NCI-H2227 (cell line): ENCODE results near the gene ANO1.

ENCODE experiments used
- DNase-seq: peaks from one replicate; lab custom pipeline; 2025; ENCODE audit not compliant: unreplicated experiment; lab: John Stamatoyannopoulos, UW

ANO1 gene

DNA sequence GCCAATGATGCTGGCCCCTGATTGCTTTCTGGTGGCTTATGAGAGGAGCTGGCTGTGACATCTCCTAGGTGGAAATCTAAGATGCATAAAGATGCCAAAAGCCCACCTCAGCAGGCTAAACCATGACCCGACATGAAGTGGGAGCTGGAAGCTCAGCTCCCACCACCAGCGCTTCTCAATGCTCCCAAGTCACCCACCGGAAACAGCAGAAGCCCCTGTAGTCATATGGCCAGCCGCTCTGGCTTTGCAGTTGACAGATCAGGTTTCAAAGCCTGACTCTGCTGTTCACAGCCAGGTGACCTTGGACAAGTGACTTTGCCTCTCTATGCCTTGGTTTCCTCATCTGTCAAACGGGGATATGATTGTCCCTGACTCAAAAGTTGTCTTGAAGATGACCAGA is 29.1 kb upstream of the ANO1 start:
- DNase-seq = no peak

DNA sequence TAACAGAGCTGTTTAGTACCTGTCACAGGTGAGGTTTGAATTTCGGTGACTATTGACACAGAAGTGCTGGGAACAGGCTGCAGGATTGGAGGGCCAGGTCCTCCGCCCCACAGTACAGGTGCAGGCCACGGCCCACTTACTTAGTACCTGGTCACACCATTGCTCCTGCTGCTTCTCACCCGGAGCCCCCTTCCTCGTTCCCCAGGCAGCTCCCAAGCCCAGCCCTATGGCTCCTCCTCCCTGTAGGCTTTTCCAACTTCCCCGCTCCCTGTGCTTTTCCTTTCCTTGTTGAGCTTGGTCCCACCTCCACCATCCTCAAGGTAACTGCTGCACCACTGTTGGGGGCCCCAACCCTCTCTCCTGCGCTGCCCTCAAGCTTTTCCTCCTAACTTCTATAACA is 27.9 kb upstream of the ANO1 start:
- no peak for DNase-seq

DNA sequence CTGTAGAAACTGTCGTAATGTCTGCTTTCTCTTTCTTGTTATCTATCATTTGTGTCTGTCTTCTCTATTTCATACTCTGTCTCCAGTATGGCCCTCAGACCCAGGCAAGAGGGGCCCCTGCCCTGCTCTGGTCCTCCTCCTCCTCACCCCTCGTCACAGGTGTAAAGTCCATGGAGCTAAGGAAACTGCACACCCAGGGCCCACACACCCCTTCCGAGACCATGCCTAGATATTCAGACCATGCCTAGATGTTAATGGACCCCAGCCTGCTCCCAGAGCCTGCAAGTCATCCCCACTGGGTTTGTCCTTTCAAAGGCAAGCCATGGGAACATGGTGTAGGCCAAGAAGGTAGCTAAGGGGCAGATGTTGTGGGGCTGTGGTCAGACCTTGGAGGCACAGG is 24.1 kb upstream of the ANO1 start:
- DNase-seq = no peak

DNA sequence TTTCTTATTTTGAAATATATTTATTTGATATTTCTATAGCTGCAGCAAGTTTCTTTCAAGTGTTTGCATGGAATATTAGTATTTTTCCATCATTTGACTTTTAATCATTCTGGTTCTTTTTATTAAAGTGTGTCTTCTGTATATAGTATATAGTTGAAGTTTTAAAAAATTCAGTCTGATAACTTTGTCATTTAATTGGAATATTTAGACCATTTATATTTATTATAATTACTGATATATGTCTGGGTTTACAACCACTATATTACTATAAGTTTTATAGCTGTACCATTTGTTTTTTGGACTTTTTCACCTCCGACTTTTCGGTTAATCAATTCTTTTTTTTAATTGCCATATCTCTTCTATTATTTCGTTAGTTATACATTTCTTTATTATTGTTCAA is 22.7 kb upstream of the ANO1 start:
- no peak for DNase-seq

DNA sequence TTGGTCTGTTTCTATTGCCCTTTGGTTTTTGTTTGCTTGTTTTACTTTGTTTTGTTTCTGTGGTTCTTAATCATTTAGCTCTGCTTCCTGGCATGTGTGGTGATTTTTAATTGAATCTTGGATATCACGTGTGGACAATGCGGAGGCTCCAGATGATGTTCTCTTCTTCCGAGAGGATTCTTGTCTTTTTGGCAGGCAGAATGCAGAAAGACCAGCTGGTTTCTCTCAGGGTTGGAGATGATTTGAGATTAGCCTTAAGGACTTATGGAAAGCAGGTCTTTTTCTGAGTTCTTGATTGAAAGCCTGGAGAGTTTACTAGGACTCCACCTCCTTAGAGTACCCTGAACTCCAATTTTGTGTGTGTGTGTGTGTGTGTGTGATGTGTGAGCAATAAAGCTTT is 21.0 kb upstream of the ANO1 start:
- no peak for DNase-seq

DNA sequence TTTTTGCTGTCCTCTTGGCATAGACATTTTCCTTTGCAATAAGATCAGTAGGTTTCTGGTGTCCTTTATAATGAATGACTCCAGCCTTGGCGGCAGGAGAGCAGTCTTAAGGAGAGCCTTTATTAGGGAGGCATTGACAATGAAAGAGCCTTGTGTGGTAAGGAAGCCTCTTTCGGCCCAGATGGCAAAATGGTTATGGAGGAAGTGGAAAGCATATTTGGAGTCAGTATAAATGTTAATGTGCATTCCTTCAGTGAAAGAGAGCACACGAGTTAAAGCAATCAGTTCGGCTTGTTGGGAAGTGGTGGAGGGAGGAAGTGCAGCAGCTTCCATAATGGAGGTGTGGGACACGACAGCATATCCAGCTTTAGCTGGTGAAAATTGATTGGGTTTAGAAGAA is 18.1 kb upstream of the ANO1 start:
- no peak for DNase-seq

DNA sequence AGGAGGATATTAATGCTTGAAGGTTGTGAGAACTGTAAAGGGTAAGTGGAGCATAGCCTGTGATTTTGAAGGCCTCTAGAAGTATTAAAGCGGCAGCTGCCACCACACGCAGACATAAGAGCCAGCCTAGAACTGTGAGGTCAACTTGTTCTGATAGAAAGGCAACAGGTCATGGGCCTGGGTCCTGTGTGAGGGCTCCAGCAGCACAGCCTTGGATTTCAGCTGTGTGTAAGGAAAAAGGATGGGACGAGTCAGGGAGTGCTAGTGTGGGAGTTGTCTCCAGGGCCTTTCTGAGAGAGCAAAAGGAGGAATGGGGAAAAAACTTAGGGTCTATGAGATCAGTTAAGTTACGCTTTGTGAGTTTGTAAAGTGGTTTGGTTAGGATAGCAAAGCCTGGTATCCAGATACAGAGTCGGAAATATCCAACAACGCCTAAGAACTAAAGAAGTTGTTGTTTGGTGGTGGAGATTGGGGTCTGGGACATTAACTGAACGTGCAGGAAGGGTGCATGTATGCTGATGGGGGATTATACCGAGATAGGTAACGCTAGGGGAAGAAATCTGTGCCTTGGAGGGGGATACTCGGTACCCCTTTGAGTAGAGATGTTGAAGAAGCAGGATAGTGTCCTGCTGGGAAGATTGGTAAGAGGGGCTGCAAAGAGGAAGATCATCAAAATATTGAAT is 17.4 kb upstream of the ANO1 start:
- no peak for DNase-seq

DNA sequence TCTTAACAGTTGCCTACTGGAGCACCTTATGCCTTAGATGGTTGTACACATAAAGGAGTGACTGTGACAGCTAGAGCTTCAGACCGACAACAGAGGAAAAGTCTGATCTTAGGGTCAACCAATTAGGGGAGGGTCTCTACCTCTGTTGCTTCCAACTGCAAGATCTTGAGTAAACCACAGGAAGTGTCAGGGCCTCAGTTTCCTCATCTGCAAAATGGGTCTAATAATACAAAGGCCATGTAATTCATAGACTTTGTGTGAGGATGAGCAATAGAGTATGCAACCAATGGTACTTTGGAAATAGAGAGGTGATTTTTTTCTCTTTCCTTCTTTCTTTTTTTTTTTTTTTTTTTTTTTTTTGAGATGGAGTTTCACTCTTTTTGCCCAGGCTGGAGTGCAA is 16.4 kb upstream of the ANO1 start:
- DNase-seq = no peak

DNA sequence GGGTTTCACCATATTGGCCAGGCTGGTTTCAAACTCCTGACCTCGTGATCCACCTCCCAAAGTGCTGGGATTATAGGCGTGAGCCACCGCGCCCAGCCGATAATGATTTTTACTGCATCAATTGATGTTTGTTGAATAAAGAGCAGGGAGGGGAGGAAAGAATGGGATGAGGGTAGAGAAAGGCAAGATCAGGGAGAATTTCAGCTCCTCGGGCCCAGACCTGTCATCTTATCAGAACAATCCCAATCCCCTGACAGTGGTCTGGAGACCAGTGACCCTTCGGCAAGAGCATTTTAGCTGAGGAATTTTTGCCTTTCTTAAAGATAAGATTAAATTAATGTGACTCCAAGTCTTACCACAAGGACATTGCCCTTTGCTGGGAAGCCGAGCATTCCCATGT is 15.0 kb upstream of the ANO1 start:
- no peak for DNase-seq

DNA sequence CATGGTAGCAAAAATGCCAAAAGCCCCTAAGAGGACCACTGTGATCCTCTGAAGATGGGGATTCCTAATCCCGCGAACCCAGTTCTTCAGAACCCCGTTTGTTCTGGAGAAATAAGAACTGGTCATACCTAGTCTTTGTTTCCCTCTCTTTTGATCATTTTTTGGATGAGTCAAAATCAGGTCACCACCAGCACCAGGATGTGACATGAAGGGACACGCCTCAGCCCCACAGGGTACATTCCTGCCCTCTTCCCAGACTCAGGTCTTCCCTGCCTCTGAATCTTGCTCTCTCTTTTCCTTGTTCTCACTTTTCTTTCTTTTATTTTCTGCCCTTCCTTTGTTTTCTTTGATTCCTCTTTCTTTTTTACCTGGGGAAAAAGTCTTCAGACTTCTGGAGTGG is 14.6 kb upstream of the ANO1 start:
- no peak for DNase-seq

DNA sequence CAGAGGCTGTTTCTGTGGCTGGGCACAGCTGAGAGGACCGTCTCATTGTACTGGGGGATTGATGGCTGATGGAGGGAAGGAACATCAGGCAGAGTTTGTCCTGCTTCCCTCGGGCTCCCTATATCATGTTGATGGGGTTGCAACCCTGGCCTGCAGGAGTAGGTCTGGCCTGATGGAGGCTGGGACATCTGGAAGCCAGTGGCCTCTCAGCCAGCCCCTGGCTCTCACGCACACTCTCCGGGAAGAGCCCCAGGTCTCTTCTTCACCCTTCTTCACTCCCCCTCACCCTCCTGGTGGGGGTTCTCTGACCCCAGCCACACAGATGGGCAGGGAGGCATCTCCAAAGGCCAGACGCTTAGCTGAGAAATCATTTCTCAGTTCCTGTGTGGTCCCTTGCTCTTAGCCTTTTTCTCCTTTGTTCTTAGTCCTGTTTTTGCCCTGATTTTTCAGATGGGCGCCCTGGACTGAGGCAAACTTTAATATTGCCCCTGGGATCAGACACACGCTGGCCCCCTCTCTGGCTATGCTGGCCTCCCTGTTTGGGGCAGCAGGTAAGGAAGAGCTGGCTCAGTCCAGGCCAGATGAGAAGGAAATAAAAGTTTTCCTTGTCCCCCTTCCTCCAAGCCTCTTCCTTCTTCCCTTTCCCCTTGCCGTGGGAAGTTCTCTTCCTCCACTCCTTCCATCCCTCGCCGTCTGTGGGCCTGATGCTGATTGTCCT is 13.9 kb upstream of the ANO1 start:
- no peak for DNase-seq

DNA sequence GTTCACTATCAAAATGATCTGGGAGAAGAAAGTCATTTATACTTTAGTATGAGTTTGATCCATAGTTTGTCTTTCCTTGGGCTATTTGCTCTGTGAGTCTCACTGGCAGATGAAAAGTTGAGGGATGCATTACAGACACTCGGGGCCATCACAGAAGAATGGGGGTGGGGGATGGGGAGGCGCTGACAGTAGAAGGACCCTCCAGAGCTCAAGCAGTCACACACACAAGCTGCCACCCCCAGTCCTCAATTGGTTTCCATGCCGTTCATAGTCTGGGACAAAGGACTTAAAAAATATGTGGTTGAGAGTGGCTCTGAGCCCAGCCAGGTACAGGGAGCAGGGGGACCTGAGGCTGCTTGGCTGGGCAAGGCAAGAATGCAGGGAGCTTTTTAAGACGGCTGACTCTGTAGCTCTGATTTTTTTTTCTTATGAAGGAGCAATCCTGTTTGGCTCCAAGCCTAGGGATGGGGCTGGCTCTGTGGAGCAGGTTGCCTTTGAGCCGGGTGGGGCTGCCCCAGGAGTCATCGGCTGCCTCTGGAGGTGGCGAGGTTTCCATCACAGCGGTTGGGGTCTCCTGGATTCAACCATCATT is 13.3 kb upstream of the ANO1 start:
- DNase-seq = no peak

DNA sequence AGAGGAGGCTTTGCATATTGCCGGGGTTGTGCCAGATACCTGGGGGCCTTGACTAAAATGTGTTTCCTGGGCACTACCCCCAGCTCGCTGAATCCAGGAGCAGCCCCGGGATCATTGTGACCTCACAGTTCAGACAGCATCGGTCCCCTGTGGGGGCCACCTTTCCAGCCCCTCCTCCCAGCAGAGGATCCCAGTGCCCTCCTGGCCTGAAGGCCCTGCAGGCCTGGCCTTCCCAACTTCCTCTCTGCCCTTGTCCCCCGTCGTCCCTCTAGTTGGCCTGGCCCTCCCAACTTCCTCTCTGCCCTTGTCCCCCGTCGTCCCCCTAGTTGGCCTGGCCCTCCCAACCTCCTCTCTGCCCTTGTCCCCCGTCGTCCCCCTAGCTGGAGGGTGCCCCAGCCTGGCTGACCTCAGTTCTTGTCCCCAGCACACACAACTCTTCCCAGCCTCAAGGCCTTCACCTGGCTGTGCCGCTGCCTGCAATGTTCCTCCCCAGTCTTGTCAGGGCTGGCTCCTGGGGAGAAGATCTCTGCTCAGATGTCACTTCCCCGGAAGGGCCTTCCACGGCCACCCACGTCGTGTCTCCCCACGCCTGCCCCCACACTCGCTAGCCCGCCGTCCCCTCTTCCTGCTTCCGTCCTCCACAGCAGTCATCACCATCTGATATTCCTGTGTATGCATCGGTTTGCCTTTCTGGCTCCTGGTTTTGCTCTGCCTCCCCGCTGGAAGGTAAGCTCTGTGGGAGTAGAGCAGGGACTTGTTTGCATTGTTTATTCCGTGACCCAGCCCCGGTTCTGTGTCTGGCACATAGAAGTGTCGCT is 12.6 kb upstream of the ANO1 start:
- DNase-seq = no peak

DNA sequence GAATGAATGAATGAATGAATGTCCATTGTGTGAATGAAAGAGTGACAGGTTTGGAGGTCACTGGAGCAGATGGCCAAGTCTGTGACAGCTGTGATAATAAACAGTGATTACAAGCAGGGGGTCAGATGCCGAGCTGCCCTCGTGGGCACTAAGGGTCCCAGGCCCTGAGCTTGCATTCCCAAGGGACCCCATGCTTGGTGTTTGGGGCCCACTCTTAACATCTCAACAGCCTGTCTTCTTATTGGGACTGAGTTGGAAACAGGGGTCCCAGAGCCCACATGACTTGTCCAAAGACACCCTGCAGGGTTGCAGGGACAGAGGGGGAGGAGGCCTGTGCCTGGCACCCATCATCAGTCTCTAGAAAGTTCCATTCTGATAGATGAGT is 12.0 kb upstream of the ANO1 start:
- DNase-seq = no peak

DNA sequence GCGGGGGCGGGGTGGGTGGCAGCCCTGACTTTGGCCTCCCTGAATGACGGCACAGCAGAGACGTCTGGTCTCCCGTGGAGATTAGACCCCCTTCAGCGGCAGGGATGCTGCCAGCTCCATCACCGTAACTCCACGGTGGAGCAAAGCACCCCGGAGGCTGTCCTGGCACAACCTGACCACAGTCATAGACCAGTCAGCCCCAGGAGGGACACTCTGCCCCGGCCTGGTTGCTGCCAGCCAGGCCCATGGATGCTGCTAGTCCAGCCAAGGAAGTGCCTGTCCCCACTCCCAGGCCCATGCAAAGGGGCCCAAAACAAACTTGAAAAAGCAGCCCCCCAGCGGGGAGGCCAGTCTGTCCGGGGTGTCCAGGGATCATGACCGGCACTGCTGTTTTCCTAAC is 11.5 kb upstream of the ANO1 start:
- no peak for DNase-seq

DNA sequence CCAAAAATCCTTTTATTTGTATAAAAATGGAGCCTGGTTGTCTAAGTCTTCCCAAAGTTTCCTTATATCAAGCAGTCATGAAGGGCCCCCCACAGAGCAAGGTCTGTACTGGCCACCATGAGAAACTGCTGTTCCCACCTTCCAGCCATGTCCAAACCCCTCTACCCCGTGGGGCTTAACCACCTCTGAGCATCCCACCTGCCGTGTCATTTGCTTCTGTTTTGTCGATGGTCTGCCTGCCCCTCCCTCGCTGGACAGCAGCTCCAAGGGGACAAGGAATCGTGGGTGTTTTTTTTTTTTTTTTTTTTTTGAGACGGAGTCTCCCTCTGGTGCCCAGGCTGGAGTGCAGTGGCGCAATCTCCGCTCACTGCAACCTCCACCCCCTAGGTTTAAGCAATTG is 11.1 kb upstream of the ANO1 start:
- no peak for DNase-seq

DNA sequence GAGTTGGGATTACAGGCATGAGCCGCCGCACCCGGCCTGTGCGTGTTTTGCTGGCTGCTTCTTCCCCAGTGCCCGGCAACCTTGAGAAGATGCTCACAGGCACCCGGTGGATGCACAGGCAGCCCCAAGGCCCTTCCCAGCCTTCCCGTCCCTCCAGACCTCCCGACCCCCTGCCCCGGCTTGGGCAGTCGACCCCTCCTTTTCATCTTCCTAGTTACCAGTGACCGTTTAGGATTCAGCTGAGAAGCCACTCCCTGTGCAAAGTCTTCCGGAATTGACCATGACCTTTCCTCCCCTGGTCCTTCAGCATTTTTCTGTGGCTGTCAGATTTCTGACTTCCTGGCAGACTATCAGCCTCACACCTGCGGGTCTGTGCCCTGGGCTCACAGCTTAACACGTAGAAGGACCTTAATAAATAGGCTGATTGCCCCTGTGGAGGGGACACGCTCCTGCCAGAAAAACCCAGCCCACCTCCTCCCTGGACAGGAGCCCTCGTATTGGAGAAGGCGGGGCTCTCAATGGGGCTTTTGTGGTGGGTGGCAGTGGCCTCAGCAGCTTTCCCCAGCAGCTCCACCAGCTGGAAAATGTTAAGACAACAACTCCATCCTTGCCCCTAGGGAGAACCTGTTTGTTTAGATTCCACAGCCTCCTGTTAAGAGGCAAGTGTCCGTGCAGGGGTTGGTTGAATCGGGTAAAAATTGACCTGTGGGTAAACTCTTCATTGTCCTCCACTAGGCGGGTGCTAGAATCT is 10.4 kb upstream of the ANO1 start:
- peak; percentile 56 for DNase-seq

DNA sequence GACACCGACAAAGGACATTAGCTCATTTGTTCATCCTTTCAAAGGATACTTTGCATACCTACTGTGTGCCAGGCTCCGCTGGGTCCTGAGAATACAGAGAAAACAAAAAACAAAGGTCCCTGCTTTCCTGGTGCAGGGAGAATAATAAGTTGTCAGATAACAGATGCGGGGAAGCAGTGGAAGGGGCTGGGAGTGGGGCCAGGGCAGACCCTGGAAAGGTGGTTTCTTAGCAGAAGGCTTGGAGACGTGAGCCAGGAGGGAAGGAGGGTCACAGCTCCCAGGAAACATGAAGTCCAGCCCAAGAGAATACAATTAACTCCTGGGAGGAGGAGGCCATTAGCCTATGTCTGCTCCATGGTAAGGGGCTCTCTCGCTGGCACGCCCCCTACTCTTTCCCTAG is 9.8 kb upstream of the ANO1 start:
- DNase-seq = no peak

DNA sequence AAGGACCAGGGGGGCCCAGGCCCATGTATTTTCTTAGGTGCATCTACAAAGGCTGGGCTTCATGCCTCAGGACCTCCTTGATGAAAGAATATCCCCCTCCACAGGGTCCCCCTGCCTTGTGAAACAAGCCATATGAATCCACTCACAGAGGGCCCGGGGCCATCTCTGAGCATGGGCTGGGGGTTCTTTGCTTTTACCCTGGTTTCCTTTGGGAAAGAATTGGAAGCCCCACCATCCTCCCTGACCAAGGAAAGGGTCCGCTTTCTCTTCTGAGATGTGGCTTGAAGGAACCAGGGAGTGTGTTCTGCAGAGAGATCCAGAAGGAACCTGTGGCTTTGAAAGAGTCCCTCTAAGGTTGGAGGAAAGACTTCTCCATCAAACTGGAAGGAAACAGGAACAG is 9.2 kb upstream of the ANO1 start:
- no peak for DNase-seq

DNA sequence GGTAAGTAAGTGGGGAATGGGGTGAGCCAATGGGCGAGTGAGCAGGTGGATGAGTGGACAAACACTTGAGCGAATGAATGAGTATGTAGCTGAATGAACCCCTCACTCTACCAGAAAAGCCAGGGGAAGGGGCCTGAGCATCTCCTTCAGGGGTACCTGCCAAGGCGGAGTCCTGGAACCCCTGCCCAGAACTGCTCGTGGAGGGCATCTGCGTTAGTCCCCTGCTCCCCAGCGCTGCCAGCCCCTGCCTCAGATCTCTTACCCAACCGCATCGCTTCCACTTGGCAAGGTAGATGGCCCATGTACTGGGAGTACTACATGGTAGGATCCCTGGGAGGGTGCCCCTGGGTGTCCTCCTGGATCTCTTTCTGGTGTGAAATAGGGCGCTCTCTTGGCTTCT is 7.4 kb upstream of the ANO1 start:
- no peak for DNase-seq

DNA sequence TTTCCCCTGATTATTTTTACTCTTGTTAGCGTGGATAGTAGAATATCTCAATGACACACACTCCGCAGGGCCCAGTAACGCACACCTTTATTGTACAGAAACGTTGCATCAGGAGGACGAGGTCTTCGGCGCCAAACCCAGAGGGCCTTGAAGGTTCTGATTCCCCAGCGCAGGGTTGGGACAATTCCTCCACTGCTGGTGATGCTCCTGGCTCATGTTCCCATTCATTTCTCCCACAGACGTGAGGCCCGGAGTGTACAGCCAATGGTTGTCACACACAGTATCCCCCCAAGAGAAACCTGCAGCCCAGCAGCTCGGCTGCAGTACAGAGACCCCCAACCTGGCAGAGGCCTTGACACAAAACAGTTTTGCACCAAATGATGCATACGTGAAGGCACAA is 6.1 kb upstream of the ANO1 start:
- DNase-seq = no peak
